Mesenchymal stem cell (in vitro differentiated cells and primary cell): Measurements from ENCODE around the gene GRIK2.

Source experiments
- DNase-seq: peaks from one replicate; pipeline ENCODE4 v3.0.0-alpha.2; 2013
- H2AFZ ChIP-seq: one replicate; pipeline ENCODE4 v1.6.1; 2013; ENCODE audit warnings: low read depth, mild to moderate bottlenecking, control low read depth, inconsistent platforms, low read length, moderate library complexity
- H2AK5ac ChIP-seq: 2 replicates; pipeline ENCODE4 v1.6.1; 2013; ENCODE audit warnings: low read length, moderate library complexity, mild to moderate bottlenecking, inconsistent platforms; ENCODE audit not compliant: severe bottlenecking
- H2BK120ac ChIP-seq: one replicate; pipeline ENCODE4 v1.6.1; 2013; ENCODE audit warnings: low read depth, mild to moderate bottlenecking, inconsistent platforms, low read length, moderate library complexity
- H2BK12ac ChIP-seq, 2 experiments: one replicate each; pipeline ENCODE4 v1.6.1; 2013; ENCODE audit warnings: inconsistent platforms in 2 of 2, low read length in 2 of 2, mild to moderate bottlenecking in 2 of 2, moderate library complexity in 2 of 2, control low read depth in 1 of 2
- H2BK15ac ChIP-seq: one replicate; pipeline ENCODE4 v1.6.1; 2013; ENCODE audit warnings: mild to moderate bottlenecking, low read depth, inconsistent platforms; ENCODE audit not compliant: poor library complexity, severe bottlenecking
- H2BK5ac ChIP-seq: 2 replicates; pipeline ENCODE4 v1.6.1; 2013; ENCODE audit warnings: low read depth, mild to moderate bottlenecking, low read length, control low read depth, inconsistent platforms; ENCODE audit not compliant: poor library complexity, severe bottlenecking
- H3K14ac ChIP-seq, 2 experiments: one replicate each; pipeline ENCODE4 v1.6.1; 2013; ENCODE audit warnings: inconsistent platforms in 2 of 2, low read length in 2 of 2, control low read depth in 1 of 2, mild to moderate bottlenecking in 1 of 2, moderate library complexity in 1 of 2
- H3K18ac ChIP-seq, 2 experiments: one replicate each; pipeline ENCODE4 v1.6.1; 2013; ENCODE audit warnings: inconsistent platforms in 2 of 2, low read length in 2 of 2, control low read depth in 1 of 2, low read depth in 1 of 2, mild to moderate bottlenecking in 1 of 2
- H3K23ac ChIP-seq, 2 experiments: one replicate each; pipeline ENCODE4 v1.6.1; 2013; ENCODE audit warnings: inconsistent platforms in 2 of 2, low read length in 2 of 2, mild to moderate bottlenecking in 2 of 2, moderate library complexity in 2 of 2, control low read depth in 1 of 2
- H3K27ac ChIP-seq: 2 replicates; pipeline ENCODE4 v1.5.1; 2013; ENCODE audit warnings: mild to moderate bottlenecking, moderate library complexity, low read length, control low read depth, inconsistent platforms; ENCODE audit not compliant: poor library complexity, severe bottlenecking
- H3K27me3 ChIP-seq, 2 experiments: 2 replicates each; pipeline versions ENCODE4 v1.6.1 to v1.7.0; 2013; ENCODE audit warnings: low read length in 2 of 2, mild to moderate bottlenecking in 2 of 2, moderate library complexity in 2 of 2, control low read depth in 1 of 2, inconsistent platforms in 1 of 2; ENCODE audit not compliant: control insufficient read depth in 1 of 2, insufficient read depth in 1 of 2
- H3K36me3 ChIP-seq, 2 experiments: 2 replicates each; pipeline versions ENCODE4 v1.6.1 to v1.7.0; 2013; ENCODE audit warnings: low read length in 2 of 2, control low read depth in 1 of 2, inconsistent platforms in 1 of 2, low read depth in 1 of 2, mild to moderate bottlenecking in 1 of 2; ENCODE audit not compliant: insufficient read depth in 2 of 2, control insufficient read depth in 1 of 2
- H3K4ac ChIP-seq, 2 experiments: one replicate each; pipeline ENCODE4 v1.6.1; 2013; ENCODE audit warnings: inconsistent platforms in 2 of 2, low read length in 2 of 2, mild to moderate bottlenecking in 2 of 2, moderate library complexity in 2 of 2, control low read depth in 1 of 2, low read depth in 1 of 2
- H3K4me1 ChIP-seq: 2 replicates; pipeline ENCODE4 v1.6.1; 2013; ENCODE audit warnings: low read depth, low read length, control low read depth; ENCODE audit not compliant: control insufficient read depth, insufficient read depth
- H3K4me2 ChIP-seq: 2 replicates; pipeline ENCODE4 v1.6.1; 2013; ENCODE audit warnings: low read length, mild to moderate bottlenecking, inconsistent platforms; ENCODE audit not compliant: poor library complexity, severe bottlenecking
- H3K4me3 ChIP-seq, 2 experiments: 2 replicates each; pipeline versions ENCODE4 v1.5.1 to v1.7.0; 2013; ENCODE audit warnings: low read length in 2 of 2, mild to moderate bottlenecking in 2 of 2, control low read depth in 1 of 2, low read depth in 1 of 2; ENCODE audit not compliant: insufficient read depth in 1 of 2
- H3K79me1 ChIP-seq: replicated peaks from 2 replicates; pipeline ENCODE4 v1.6.1; 2013; ENCODE audit warnings: mild to moderate bottlenecking, control low read depth, low read length, inconsistent platforms; ENCODE audit not compliant: poor library complexity, severe bottlenecking
- H3K9ac ChIP-seq: 2 replicates; pipeline ENCODE4 v1.7.0; 2013; ENCODE audit warnings: mild to moderate bottlenecking, low read length, moderate library complexity
- H3K9me3 ChIP-seq: 2 replicates; pipeline ENCODE4 v1.7.0; 2013; ENCODE audit warnings: mild to moderate bottlenecking, low read length; ENCODE audit not compliant: control insufficient read depth
- H4K8ac ChIP-seq: one replicate; pipeline ENCODE4 v1.6.1; 2013; ENCODE audit warnings: inconsistent platforms, mild to moderate bottlenecking, low read length, moderate library complexity
- H4K91ac ChIP-seq: one replicate; pipeline ENCODE4 v1.6.1; 2013; ENCODE audit warnings: mild to moderate bottlenecking, low read length, inconsistent platforms
- WGBS: methylation state at CpG from one replicate; pipeline ENCODE4 v1.1.7; 2013; ENCODE audit warnings: mixed read lengths; 5-methylcytosine and 5-hydroxymethylcytosine counted together

The GRIK2 gene

GRCh38 chr6:101845621-101846020 lies 452.1 kb downstream of the GRIK2 start:
- Histone ChIP-seq H2AFZ (no peak overlapping the region), H2BK120ac (no peak overlapping the region)

DNA sequence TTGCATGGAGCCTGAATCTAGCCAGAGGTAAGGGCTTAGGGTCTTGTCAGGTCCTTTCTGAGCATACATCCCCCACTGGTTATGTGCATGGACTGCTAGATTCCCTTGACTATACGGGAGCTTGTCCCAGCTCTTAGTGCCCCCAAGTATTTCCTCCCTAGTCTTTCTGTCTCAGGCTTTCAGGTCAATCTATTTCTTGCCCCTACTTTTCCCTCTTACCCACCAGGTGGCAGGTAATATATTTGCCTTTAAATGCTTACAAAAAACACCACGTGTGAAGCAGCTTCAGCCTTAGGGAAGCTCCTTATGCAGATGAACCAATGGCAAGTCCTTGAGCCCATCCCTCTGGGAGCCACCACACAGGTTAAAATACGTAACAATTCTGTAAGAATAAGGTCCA lies 454.2 kb downstream of the GRIK2 start:
- Histone ChIP-seq H2BK120ac (no peak overlapping the region), H3K18ac (peak overlapping the region in 1 of 2 experiments; percentile 24), H3K9ac (no peak overlapping the region), H3K4me2 (no peak overlapping the region), H3K4me3 (no peak overlapping the region), H2BK12ac (no peak overlapping the region), H3K27me3 (no peaks in the 10 kb centered on the region), H3K79me1 (no peaks in the 10 kb centered on the region), H3K27ac (no peak overlapping the region), H4K91ac (no peak overlapping the region), H3K14ac (peak overlapping the region in 1 of 2 experiments; percentile 48), H2AK5ac (no peak overlapping the region), H2BK5ac (no peak overlapping the region), H3K9me3 (no peaks in the 10 kb centered on the region), H4K8ac (no peak overlapping the region), H3K4me1 (no peaks in the 10 kb centered on the region), H2AFZ (peak overlapping the region; percentile 14), H3K36me3 (no peaks in the 10 kb centered on the region), H3K4ac (no peak overlapping the region), H2BK15ac (no peak overlapping the region), H3K23ac (no peak overlapping the region)
- DNase-seq: no peak
- 54% methylated on average over 3 of the region's 3 CpGs for WGBS

More at GRCh38 chr6:101845621-101846020, 452.1 kb downstream of the GRIK2 start:
- Histone ChIP-seq H2BK15ac (no peak overlapping the region), H3K27me3 (no peaks in the 10 kb centered on the region), H3K18ac (no peak overlapping the region), H3K27ac (no peak overlapping the region), H3K4ac (no peak overlapping the region), H3K14ac (no peak overlapping the region), H2BK5ac (no peak overlapping the region), H2BK12ac (no peak overlapping the region), H3K4me3 (no peak overlapping the region), H3K36me3 (no peaks in the 10 kb centered on the region), H3K4me2 (no peak overlapping the region), H4K91ac (no peak overlapping the region), H3K79me1 (no peaks in the 10 kb centered on the region), H3K4me1 (no peaks in the 10 kb centered on the region), H2AK5ac (no peak overlapping the region), H4K8ac (no peak overlapping the region), H3K23ac (no peak overlapping the region), H3K9ac (no peak overlapping the region), H3K9me3 (no peaks in the 10 kb centered on the region)
- no peak for DNase-seq
- WGBS: 100% methylated on average over 1 of the region's 1 CpG

- H3K79me1 ChIP-seq: no peaks in the 10 kb centered on the region
- no peak overlapping the region for H3K14ac ChIP-seq
- no peaks in the 10 kb centered on the region for H3K9me3 ChIP-seq
- 80% methylated on average over 1 of the region's 1 CpG for WGBS
- no peak overlapping the region for H4K8ac ChIP-seq
- H3K23ac ChIP-seq: no peak overlapping the region
- no peak overlapping the region for H3K9ac ChIP-seq
- H3K18ac ChIP-seq: no peak overlapping the region
- H3K4me3 ChIP-seq: no peak overlapping the region
- no peak overlapping the region for H3K27ac ChIP-seq
- DNase-seq: no peak
- no peak overlapping the region for H2BK15ac ChIP-seq
- H2AK5ac ChIP-seq: no peak overlapping the region
- H3K4me2 ChIP-seq: no peak overlapping the region
- no peaks in the 10 kb centered on the region for H3K27me3 ChIP-seq
- no peak overlapping the region for H2AFZ ChIP-seq
- no peak overlapping the region for H2BK5ac ChIP-seq
- no peaks in the 10 kb centered on the region for H3K36me3 ChIP-seq
- H4K91ac ChIP-seq: no peak overlapping the region
- no peak overlapping the region for H3K4ac ChIP-seq
- H2BK12ac ChIP-seq: no peak overlapping the region
- H2BK120ac ChIP-seq: no peak overlapping the region
- H3K4me1 ChIP-seq: no peaks in the 10 kb centered on the region
Observed at GRCh38 chr6:101851911-101852310, 458.4 kb downstream of the GRIK2 start.

- Histone ChIP-seq H3K36me3 (no peaks in the 10 kb centered on the region), H3K4ac (no peak overlapping the region), H3K14ac (no peak overlapping the region), H3K23ac (no peak overlapping the region), H2BK15ac (no peak overlapping the region), H4K91ac (no peak overlapping the region), H3K27me3 (no peaks in the 10 kb centered on the region), H2BK5ac (no peak overlapping the region), H2AFZ (no peak overlapping the region), H3K27ac (no peak overlapping the region), H3K9ac (no peak overlapping the region), H3K79me1 (no peaks in the 10 kb centered on the region), H2AK5ac (no peak overlapping the region), H2BK120ac (no peak overlapping the region), H3K4me1 (no peaks in the 10 kb centered on the region), H3K9me3 (no peaks in the 10 kb centered on the region), H3K4me2 (no peak overlapping the region), H3K4me3 (no peak overlapping the region), H3K18ac (no peak overlapping the region), H2BK12ac (no peak overlapping the region), H4K8ac (no peak overlapping the region)
- 100% methylated on average over 3 of the region's 3 CpGs for WGBS
- no peak for DNase-seq
Observed at GRCh38 chr6:101853231-101854085, 459.9 kb downstream of the GRIK2 start.
